HEK293 (cell line): ENCODE measurements around the gene MPHOSPH8.

Experiments used
- CTCF ChIA-PET: fragments of 350-600 bp; formaldehyde crosslinking; extraction: SDS; loops from one replicate; lab custom pipeline; 2021; ENCODE audit warnings: antibody characterized with exemption; lab: Yijun Ruan, JAX
- POLR2A ChIA-PET: fragments of 300-600 bp; formaldehyde crosslinking; extraction: SDS; loops from one replicate; lab custom pipeline; 2020; ENCODE audit warnings: antibody characterized with exemption, inconsistent platforms; lab: Yijun Ruan, JAX
- H3K27ac ChIP-seq: fragments of 200-500 bp; sonication (Bioruptor generic); 2 replicates; pipeline ENCODE4 v1.5.1; 2014; ENCODE audit warnings: low read depth, low read length, control low read depth, inconsistent platforms; ENCODE audit errors: extremely low read depth
- H3K36me3 ChIP-seq, 2 experiments: fragments of 200-500 bp in 1 of 2; sonication (Bioruptor generic) in 1 of 2; 1 replicate in 1 of 2; 2 replicates in 1 of 2; pipeline ENCODE4 v1.5.1; 2014 to 2017; ENCODE audit warnings: inconsistent platforms in 2 of 2, low read length in 2 of 2; ENCODE audit not compliant: control insufficient read depth in 2 of 2, insufficient read depth in 1 of 2
- H3K4me1 ChIP-seq: fragments of 200-500 bp; sonication (Bioruptor generic); 2 replicates; pipeline ENCODE4 v1.5.1; 2014; ENCODE audit warnings: mild to moderate bottlenecking, low read length, inconsistent platforms; ENCODE audit not compliant: control insufficient read depth, insufficient read depth
- H3K4me3 ChIP-seq: 2 replicates; pipeline ENCODE4 v1.5.1; 2011; ENCODE audit warnings: low read depth, mild to moderate bottlenecking, control low read depth, low read length, moderate library complexity
- H3K9me3 ChIP-seq: fragments of 200-500 bp; sonication (Bioruptor generic); 2 replicates; pipeline ENCODE4 v1.5.1; 2014; ENCODE audit warnings: low read depth, low read length, inconsistent platforms; ENCODE audit not compliant: control insufficient read depth, insufficient read depth
- BCL11A ChIP-seq: fragments of 450-650 bp; formaldehyde crosslinking; IDR thresholded peaks from 2 replicates; pipeline ENCODE4 v1.5.1; 2016; ENCODE audit warnings: low read depth, missing biosample characterization, missing genetic modification characterization
- HOXA7 ChIP-seq: sonication (generic); formaldehyde crosslinking; IDR thresholded peaks from 2 replicates; pipeline ENCODE4 v1.8.1; 2022; ENCODE audit warnings: missing genetic modification reagents, borderline replicate concordance
- KLF1 ChIP-seq: fragments of 450-650 bp; formaldehyde crosslinking; IDR thresholded peaks from 2 replicates; pipeline ENCODE4 v1.5.1; 2016; ENCODE audit warnings: missing biosample characterization, missing genetic modification characterization
- SCRT1 ChIP-seq: fragments of 450-650 bp; formaldehyde crosslinking; IDR thresholded peaks from 2 replicates; pipeline ENCODE4 v1.5.1; 2016; ENCODE audit warnings: missing biosample characterization, missing genetic modification characterization, borderline replicate concordance
- SP2 ChIP-seq: fragments of 450-650 bp; formaldehyde crosslinking; IDR thresholded peaks from 2 replicates; pipeline ENCODE4 v1.5.1; 2016; ENCODE audit warnings: missing biosample characterization, missing genetic modification characterization
- ZBTB11 ChIP-seq: fragments of 450-650 bp; formaldehyde crosslinking; conservative IDR thresholded peaks from 2 replicates; pipeline ENCODE4 v1.5.1; 2016; ENCODE audit warnings: low read depth, missing biosample characterization, missing genetic modification characterization
- ZBTB44 ChIP-seq: fragments of 450-650 bp; IDR thresholded peaks from 2 replicates; pipeline ENCODE4 v1.5.1; 2018; ENCODE audit warnings: missing biosample characterization, mild to moderate bottlenecking, missing genetic modification characterization
- ZBTB7A ChIP-seq: fragments of 450-650 bp; formaldehyde crosslinking; IDR thresholded peaks from 2 replicates; pipeline ENCODE4 v1.5.1; 2016; ENCODE audit warnings: low read depth, missing biosample characterization, missing genetic modification characterization
- ZFHX2 ChIP-seq: fragments of 450-650 bp; formaldehyde crosslinking; conservative IDR thresholded peaks from 2 replicates; pipeline ENCODE4 v1.5.1; 2016; ENCODE audit warnings: missing biosample characterization, missing genetic modification characterization
- ZNF114 ChIP-seq: fragments of 450-650 bp; formaldehyde crosslinking; IDR thresholded peaks from 2 replicates; pipeline ENCODE4 v1.5.0; 2017; ENCODE audit warnings: missing biosample characterization, missing genetic modification characterization
- ZNF174 ChIP-seq: fragments of 450-650 bp; formaldehyde crosslinking; IDR thresholded peaks from 2 replicates; pipeline ENCODE4 v1.5.0; 2017; ENCODE audit warnings: missing biosample characterization, mild to moderate bottlenecking, missing genetic modification characterization
- ZNF214 ChIP-seq: fragments of 450-650 bp; formaldehyde crosslinking; IDR thresholded peaks from 2 replicates; pipeline ENCODE4 v1.5.1; 2017; ENCODE audit warnings: missing biosample characterization, mild to moderate bottlenecking, missing genetic modification characterization, borderline replicate concordance
- ZNF26 ChIP-seq: fragments of 450-650 bp; formaldehyde crosslinking; IDR thresholded peaks from 2 replicates; pipeline ENCODE4 v1.5.1; 2016; ENCODE audit warnings: missing biosample characterization, missing genetic modification characterization
- ZNF426 ChIP-seq: fragments of 450-650 bp; formaldehyde crosslinking; IDR thresholded peaks from 2 replicates; pipeline ENCODE4 v1.5.1; 2017; ENCODE audit warnings: missing biosample characterization, missing genetic modification characterization, mild to moderate bottlenecking, inconsistent platforms, moderate library complexity
- ZNF488 ChIP-seq: fragments of 450-650 bp; formaldehyde crosslinking; IDR thresholded peaks from 2 replicates; pipeline ENCODE4 v1.5.1; 2016; ENCODE audit warnings: missing biosample characterization, missing genetic modification characterization
- ZNF626 ChIP-seq: fragments of 450-650 bp; sonication (Bioruptor Pico); formaldehyde crosslinking; IDR thresholded peaks from 2 replicates; pipeline ENCODE4 v1.5.1; 2018; ENCODE audit warnings: missing biosample characterization, missing genetic modification characterization, inconsistent platforms
- ZNF677 ChIP-seq: fragments of 450-650 bp; IDR thresholded peaks from 2 replicates; pipeline ENCODE4 v1.5.0; 2018; ENCODE audit warnings: missing biosample characterization, mild to moderate bottlenecking, missing genetic modification characterization, moderate library complexity
- ZNF837 ChIP-seq: fragments of 450-650 bp; formaldehyde crosslinking; IDR thresholded peaks from 2 replicates; pipeline ENCODE4 v1.5.1; 2016; ENCODE audit warnings: missing biosample characterization, missing genetic modification characterization
- TF ChIP-seq, protein P1 (sequence below): fragments of 450-650 bp; formaldehyde crosslinking; IDR thresholded peaks from 2 replicates; pipeline ENCODE4 v1.5.1; 2016; ENCODE audit warnings: missing biosample characterization, missing genetic modification characterization, low read depth

The MPHOSPH8 gene

GRCh38 chr13:19664481-19665230, 31.2 kb downstream of the MPHOSPH8 start (continued):
- TF ChIP-seq ZBTB44 (no peak), ZNF214 (tag by site-specific recombination) (no peak), ZBTB11 (tag by site-specific recombination) (no peak), ZNF837 (tag by site-specific recombination) (no peak)

DNA sequence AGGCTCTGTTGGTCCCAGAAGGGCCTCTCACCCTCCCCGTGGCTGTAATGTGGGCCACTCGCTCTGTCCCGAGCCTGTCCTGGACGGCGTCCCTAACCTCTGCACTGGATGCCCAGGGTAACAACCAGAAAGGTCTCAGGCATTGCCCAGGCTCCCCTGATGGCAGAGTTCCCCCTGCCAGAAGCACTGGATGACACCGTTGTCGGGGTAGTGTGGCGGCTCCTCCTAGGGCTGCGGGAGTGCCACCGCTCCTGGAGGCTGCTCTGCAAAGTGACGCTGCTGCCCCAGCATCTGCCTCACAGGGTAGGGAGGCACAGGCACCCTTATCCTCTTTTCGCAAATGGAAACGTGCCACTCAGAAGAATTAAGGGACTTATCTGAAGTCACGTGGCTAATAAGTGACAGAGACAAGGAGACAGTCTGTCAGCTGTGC, 32.0 kb downstream of the MPHOSPH8 start:
- H3K27ac ChIP-seq = no peak overlapping the region

DNA sequence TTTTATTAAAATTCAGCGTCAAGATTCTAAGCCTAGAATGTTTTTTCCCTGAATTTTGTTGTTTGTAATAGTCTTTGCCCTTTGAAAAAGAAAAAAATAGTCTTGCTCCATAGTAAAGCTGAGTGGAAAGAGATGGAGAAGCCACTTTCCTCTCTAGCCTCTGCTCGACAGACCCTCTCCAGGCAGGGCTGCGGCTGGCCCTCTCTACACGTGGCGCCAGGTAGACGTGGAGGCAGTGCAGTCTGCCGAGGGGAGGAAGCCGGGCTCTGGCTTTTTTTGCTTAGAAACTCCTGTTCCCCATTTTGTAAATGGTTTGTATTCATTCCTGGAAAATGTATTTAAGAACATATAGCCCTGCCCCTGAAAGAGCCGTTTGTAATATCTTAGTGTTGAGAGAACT, 35.3 kb downstream of the MPHOSPH8 start:
- CTCF ChIA-PET = no interaction called here
- Histone ChIP-seq H3K4me1 (no peaks in the 10 kb centered on the region), H3K36me3 (peaks cover 24 to 98% of the 10 kb centered on the region in 2 experiments), H3K27ac (no peak overlapping the region), H3K4me3 (no peak overlapping the region), H3K9me3 (no peaks in the 10 kb centered on the region)
- POLR2A ChIA-PET = no interaction called here
- TF ChIP-seq ZNF837 (tag by site-specific recombination) (no peak), SCRT1 (tag by site-specific recombination) (no peak), ZNF114 (tag by site-specific recombination) (no peak), KLF1 (tag by site-specific recombination) (no peak), ZNF26 (no peak), ZFHX2 (tag by site-specific recombination) (no peak), ZNF488 (tag by site-specific recombination) (no peak), ZNF677 (tag by site-specific recombination) (no peak), HOXA7 (CRISPR knock-in tag) (no peak), ZNF174 (no peak), SP2 (tag by site-specific recombination) (no peak), ZBTB7A (tag by site-specific recombination) (no peak), ZNF426 (no peak), BCL11A (tag by site-specific recombination) (no peak)
- TF ChIP-seq, protein P1, sequence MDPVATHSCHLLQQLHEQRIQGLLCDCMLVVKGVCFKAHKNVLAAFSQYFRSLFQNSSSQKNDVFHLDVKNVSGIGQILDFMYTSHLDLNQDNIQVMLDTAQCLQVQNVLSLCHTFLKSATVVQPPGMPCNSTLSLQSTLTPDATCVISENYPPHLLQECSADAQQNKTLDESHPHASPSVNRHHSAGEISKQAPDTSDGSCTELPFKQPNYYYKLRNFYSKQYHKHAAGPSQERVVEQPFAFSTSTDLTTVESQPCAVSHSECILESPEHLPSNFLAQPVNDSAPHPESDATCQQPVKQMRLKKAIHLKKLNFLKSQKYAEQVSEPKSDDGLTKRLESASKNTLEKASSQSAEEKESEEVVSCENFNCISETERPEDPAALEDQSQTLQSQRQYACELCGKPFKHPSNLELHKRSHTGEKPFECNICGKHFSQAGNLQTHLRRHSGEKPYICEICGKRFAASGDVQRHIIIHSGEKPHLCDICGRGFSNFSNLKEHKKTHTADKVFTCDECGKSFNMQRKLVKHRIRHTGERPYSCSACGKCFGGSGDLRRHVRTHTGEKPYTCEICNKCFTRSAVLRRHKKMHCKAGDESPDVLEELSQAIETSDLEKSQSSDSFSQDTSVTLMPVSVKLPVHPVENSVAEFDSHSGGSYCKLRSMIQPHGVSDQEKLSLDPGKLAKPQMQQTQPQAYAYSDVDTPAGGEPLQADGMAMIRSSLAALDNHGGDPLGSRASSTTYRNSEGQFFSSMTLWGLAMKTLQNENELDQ = no peak

More for the DNA sequence above, 32.0 kb downstream of the MPHOSPH8 start:
- Histone ChIP-seq H3K4me3 (no peak overlapping the region), H3K4me1 (no peaks in the 10 kb centered on the region), H3K36me3 (peaks cover 19 to 95% of the 10 kb centered on the region in 2 experiments), H3K9me3 (no peaks in the 10 kb centered on the region)
- ChIA-PET CTCF (no interaction called here), POLR2A (no interaction called here)
- no peak for TF ChIP-seq ZNF626 (tag by site-specific recombination)
